IMR-90 (cell line): Measurements from ENCODE around the gene SLC9A7.

Experiments
- FOS ChIP-seq: fragments of 150-350 bp; IDR thresholded peaks from 2 replicates; pipeline ENCODE4 v1.6.1; 2016; ENCODE audit warnings: low read depth, low read length
- MAZ ChIP-seq: IDR thresholded peaks from 2 replicates; pipeline ENCODE4 v1.6.1; 2012; ENCODE audit warnings: low read depth, mild to moderate bottlenecking, low read length, improper control_type of control experiment, moderate library complexity, borderline replicate concordance
- MXI1 ChIP-seq: IDR thresholded peaks from 2 replicates; pipeline ENCODE4 v1.6.1; 2012; ENCODE audit warnings: low read depth, mild to moderate bottlenecking, low read length, moderate library complexity, borderline replicate concordance
- POLR2A ChIP-seq: IDR thresholded peaks from 2 replicates; pipeline ENCODE4 v1.6.1; 2012; ENCODE audit warnings: mild to moderate bottlenecking, low read depth, low read length
- RAD21 ChIP-seq: IDR thresholded peaks from 2 replicates; pipeline ENCODE4 v1.6.1; 2012; ENCODE audit warnings: low read length, improper control_type of control experiment
- TF ChIP-seq, protein P1 (sequence below): conservative IDR thresholded peaks from 2 replicates; pipeline ENCODE4 v1.5.1; 2012; ENCODE audit warnings: mild to moderate bottlenecking, low read depth, low read length, improper control_type of control experiment
- TF ChIP-seq, protein P2 (sequence below): fragments of 150-350 bp; IDR thresholded peaks from 2 replicates; pipeline ENCODE4 v1.6.1; 2017; ENCODE audit warnings: mild to moderate bottlenecking, antibody characterized with exemption, low read length, low read depth

DNA sequence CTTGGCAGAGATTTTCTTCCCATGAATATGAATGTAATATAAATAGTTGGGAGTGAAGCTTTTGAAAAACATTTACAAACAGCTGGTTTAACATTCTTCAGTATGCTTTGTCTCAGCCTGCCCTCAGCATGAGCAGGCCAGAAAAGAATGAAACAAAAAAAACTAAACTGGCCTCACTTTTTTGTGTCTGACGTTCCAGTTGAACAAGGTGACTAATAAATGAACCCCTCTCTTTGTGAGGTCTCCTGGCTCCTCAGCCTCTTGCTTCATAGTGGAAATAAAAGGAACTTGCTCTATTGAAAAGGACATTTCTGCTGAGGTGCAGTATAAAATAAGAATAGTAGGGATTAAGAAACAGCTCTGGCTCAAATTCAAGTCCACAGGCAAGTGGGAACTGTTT, 176.0 kb downstream of the SLC9A7 start:
- TF ChIP-seq, protein P1, sequence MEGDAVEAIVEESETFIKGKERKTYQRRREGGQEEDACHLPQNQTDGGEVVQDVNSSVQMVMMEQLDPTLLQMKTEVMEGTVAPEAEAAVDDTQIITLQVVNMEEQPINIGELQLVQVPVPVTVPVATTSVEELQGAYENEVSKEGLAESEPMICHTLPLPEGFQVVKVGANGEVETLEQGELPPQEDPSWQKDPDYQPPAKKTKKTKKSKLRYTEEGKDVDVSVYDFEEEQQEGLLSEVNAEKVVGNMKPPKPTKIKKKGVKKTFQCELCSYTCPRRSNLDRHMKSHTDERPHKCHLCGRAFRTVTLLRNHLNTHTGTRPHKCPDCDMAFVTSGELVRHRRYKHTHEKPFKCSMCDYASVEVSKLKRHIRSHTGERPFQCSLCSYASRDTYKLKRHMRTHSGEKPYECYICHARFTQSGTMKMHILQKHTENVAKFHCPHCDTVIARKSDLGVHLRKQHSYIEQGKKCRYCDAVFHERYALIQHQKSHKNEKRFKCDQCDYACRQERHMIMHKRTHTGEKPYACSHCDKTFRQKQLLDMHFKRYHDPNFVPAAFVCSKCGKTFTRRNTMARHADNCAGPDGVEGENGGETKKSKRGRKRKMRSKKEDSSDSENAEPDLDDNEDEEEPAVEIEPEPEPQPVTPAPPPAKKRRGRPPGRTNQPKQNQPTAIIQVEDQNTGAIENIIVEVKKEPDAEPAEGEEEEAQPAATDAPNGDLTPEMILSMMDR: no peak
- TF ChIP-seq POLR2A (no peak), RAD21 (no peak), MAZ (no peak), FOS (no peak), MXI1 (no peak)
- TF ChIP-seq, protein P2, sequence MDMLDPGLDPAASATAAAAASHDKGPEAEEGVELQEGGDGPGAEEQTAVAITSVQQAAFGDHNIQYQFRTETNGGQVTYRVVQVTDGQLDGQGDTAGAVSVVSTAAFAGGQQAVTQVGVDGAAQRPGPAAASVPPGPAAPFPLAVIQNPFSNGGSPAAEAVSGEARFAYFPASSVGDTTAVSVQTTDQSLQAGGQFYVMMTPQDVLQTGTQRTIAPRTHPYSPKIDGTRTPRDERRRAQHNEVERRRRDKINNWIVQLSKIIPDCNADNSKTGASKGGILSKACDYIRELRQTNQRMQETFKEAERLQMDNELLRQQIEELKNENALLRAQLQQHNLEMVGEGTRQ: no peak
